ENCODE results near the gene THPO.

DNA sequence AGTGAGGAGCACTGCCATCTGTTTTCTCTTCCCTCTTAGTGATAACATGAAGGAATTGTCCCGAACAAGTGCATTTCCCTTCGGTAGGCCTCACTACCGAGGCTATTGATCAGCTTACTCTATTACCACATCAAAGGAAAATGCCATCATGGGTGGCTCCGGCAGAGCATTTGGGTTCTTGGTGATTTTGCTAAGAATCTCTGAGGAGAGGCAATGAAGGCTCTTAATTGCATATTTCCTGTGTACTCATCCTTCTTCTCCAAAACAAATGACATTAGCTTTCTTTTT lies 37.1 kb upstream of the THPO start:
- no peak for TF ChIP-seq GATA3 (IDR thresholded peaks at IDR 0.05; ENCODE audit: low read depth, low read length)
- TF ChIP-seq GATA2 (IDR thresholded peaks at IDR 0.05; ENCODE audit: low read depth, low read length): no peak

Data from SH-SY5Y (cell line).